ENCODE data around the gene ABCC6.

The ABCC6 gene

DNA sequence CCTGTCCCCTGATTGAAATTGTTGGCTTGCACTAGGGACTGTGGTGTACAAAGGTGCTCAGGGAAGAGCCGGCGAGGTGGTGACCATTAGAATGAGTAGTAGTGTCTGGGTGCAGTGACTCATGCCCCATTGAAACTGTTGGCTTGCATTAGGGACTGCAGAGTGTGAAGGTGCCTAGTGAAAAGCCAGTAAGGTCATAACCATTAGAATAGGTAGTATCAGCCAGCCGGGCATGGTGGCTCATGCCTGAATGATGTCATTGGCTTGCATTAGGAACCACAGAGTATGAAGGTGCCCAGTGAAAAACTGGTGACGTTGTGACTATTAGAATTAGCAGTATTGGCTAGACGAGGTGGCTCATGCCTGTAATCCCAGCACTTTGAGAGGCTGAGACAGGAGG is 78.9 kb downstream of the ABCC6 start:
- no peaks in the 10 kb centered on the region for H3K9me3 ChIP-seq (ENCODE audit: control extremely low read depth in 1 of 5, control insufficient read depth in 4 of 5, insufficient read depth in 2 of 5, low read depth in 1 of 5, low read length in 4 of 5)
- H3K36me3 ChIP-seq (ENCODE audit: control insufficient read depth in 4 of 4, insufficient read depth in 4 of 4, low read length in 3 of 4) = peaks cover 6 to 74% (median 58%) of the 10 kb centered on the region in 4 experiments
- ChIA-PET POLR2A (no interaction called here), CTCF (interaction anchor here (1.4 to 2.3 kb wide), 3 partner anchors 11 to 48 kb away, joined by 3 to 11 read pairs (median 6); no protein-coding TSS in a partner anchor)
- no peak for DNase-seq
- H3K27me3 ChIP-seq (replicated peaks in 2 of 5; ENCODE audit: control insufficient read depth in 4 of 5, insufficient read depth in 5 of 5, low read length in 4 of 5) = no peaks in the 10 kb centered on the region
- 95% methylated on average over 5 of the region's 5 CpGs for WGBS (ENCODE audit: insufficient coverage)
- H3K27ac ChIP-seq (ENCODE audit: insufficient read depth in 1 of 2, low read depth in 1 of 2, low read length in 2 of 2, poor library complexity in 1 of 2, severe bottlenecking in 2 of 2) = no peak overlapping the region
- H3K4me1 ChIP-seq (ENCODE audit: control extremely low read depth in 1 of 4, control insufficient read depth in 4 of 4, insufficient read depth in 4 of 4, low read length in 3 of 4) = peaks cover 0 to 11% (median 9%) of the 10 kb centered on the region in 4 experiments
- H3K4me3 ChIP-seq (ENCODE audit: control insufficient read depth in 1 of 7, extremely low read depth in 1 of 7, insufficient read depth in 4 of 7, low read depth in 2 of 7, low read length in 6 of 7) = no peak overlapping the region

DNA sequence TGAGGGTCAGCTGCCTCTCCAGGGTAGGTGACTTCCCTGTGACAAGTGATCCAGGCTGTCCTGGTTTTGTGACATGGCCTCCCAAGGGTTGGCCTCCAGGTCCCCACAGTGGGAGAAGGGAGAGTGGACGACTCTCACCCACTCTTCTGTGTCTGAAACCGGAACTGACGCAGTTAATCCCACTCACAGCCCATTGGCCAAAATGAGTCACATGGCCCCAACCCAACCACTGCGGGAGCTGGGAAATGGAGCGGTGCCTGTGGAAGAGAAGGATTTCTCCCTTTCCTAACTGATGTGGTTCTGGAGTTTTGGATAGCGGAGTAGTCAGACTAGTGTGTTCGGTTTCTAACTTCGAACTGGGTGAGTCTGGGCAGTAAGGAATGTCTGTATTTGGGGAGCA is 79.4 kb downstream of the ABCC6 start:
- H3K9me3 ChIP-seq (ENCODE audit: control extremely low read depth in 1 of 5, control insufficient read depth in 4 of 5, insufficient read depth in 2 of 5, low read depth in 1 of 5, low read length in 4 of 5) = no peaks in the 10 kb centered on the region
- peaks cover 0 to 11% (median 9%) of the 10 kb centered on the region in 4 experiments for H3K4me1 ChIP-seq (ENCODE audit: control extremely low read depth in 1 of 4, control insufficient read depth in 4 of 4, insufficient read depth in 4 of 4, low read length in 3 of 4)
- H3K27me3 ChIP-seq (replicated peaks in 2 of 5; ENCODE audit: control insufficient read depth in 4 of 5, insufficient read depth in 5 of 5, low read length in 4 of 5) = no peaks in the 10 kb centered on the region
- 90% methylated on average over 2 of the region's 8 CpGs for WGBS (ENCODE audit: insufficient coverage)
- no peak overlapping the region for H3K27ac ChIP-seq (ENCODE audit: insufficient read depth in 1 of 2, low read depth in 1 of 2, low read length in 2 of 2, poor library complexity in 1 of 2, severe bottlenecking in 2 of 2)
- POLR2A ChIA-PET = no interaction called here
- H3K4me3 ChIP-seq (ENCODE audit: control insufficient read depth in 1 of 7, extremely low read depth in 1 of 7, insufficient read depth in 4 of 7, low read depth in 2 of 7, low read length in 6 of 7) = no peak overlapping the region
- CTCF ChIA-PET = interaction anchor here (1.4 to 2.3 kb wide), 3 partner anchors 10 to 48 kb away, joined by 3 to 11 read pairs (median 6); no protein-coding TSS in a partner anchor
- peaks cover 6 to 78% (median 59%) of the 10 kb centered on the region in 4 experiments for H3K36me3 ChIP-seq (ENCODE audit: control insufficient read depth in 4 of 4, insufficient read depth in 4 of 4, low read length in 3 of 4)
- no peak for DNase-seq

DNA sequence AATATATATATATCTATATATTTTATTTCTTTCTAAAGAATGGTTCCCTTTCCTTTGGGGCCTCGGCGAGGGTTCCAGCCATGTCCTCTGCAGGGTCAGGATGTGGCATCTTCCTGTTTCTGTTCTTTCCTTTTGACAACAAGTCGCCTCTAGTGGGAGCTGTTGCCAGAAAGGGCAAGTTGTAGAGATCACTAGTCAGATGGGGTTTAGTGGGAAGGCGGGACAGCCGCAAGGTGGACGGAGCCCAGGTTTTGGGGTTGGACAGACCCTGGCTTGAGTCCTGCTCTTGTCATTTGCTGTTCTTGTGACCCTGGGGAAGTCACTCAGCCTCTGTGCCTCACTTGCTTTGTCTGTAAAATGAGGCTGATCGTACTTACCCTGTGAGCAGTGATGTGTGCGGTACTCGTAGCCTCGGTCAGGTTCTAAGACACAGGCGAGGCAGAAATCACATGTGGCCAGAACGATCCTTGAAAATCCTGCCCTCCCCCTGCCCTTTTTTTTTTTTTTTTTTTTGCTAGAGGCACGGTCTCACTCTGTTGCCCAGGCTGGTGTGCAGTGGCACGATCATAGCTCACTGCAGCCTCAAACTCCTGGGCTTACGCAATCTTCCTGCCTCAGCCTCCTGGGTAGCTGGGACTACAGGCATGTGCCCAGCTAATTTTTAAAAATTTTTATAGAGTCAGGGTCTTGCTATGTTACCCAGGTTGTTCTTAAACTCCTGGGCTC is 80.1 kb downstream of the ABCC6 start:
- ChIA-PET CTCF (interaction anchor here (0.6 to 2.3 kb wide), 6 partner anchors 10 to 384 kb away, joined by 3 to 11 read pairs (median 5); no protein-coding TSS in a partner anchor), POLR2A (interaction anchor here (0.6 kb wide), 1 partner anchor 21 kb away, joined by 3 read pairs; no protein-coding TSS in a partner anchor)
- peaks cover 9 to 86% (median 66%) of the 10 kb centered on the region in 4 experiments for H3K36me3 ChIP-seq (ENCODE audit: control insufficient read depth in 4 of 4, insufficient read depth in 4 of 4, low read length in 3 of 4)
- no peaks in the 10 kb centered on the region for H3K9me3 ChIP-seq (ENCODE audit: control extremely low read depth in 1 of 5, control insufficient read depth in 4 of 5, insufficient read depth in 2 of 5, low read depth in 1 of 5, low read length in 4 of 5)
- no peaks in the 10 kb centered on the region for H3K27me3 ChIP-seq (replicated peaks in 2 of 5; ENCODE audit: control insufficient read depth in 4 of 5, insufficient read depth in 5 of 5, low read length in 4 of 5)
- no peak overlapping the region for H3K27ac ChIP-seq (ENCODE audit: insufficient read depth in 1 of 2, low read depth in 1 of 2, low read length in 2 of 2, poor library complexity in 1 of 2, severe bottlenecking in 2 of 2)
- peaks cover 0 to 11% (median 9%) of the 10 kb centered on the region in 4 experiments for H3K4me1 ChIP-seq (ENCODE audit: control extremely low read depth in 1 of 4, control insufficient read depth in 4 of 4, insufficient read depth in 4 of 4, low read length in 3 of 4)
- no peak overlapping the region for H3K4me3 ChIP-seq (ENCODE audit: control insufficient read depth in 1 of 7, extremely low read depth in 1 of 7, insufficient read depth in 4 of 7, low read depth in 2 of 7, low read length in 6 of 7)
- WGBS (ENCODE audit: insufficient coverage) = 86% methylated on average over 8 of the region's 15 CpGs
- peak; percentile 54 to 76 (median 75) for DNase-seq

DNA sequence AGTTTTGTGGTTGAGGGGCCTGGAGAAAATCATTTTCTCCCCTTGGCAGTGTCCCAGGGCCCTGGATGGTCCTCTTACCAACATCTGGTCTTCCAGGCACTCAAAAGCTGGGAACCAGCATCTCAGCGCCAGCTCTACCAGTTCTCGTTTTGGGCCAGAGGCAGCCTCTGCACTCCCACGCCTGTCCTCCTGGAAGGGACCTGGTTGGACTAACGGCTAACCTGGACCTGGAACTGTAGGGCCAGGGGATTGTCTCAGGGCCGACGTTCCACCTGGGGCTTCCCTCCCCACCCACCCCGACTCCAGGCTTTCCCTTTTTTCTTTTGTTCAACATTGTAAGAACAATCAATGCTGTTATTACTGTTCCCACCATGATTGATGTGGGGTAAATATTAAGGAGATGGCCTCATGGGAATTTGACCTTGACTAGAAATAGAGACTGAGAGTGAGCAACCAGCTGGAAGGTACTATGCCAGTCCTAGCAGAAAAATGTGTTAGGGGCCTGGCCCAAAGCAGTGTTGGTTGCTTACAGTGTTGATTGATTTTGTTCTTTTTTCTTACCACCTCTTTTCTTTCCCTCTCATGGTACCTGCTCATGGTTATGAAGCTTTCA is 81.4 kb downstream of the ABCC6 start:
- WGBS (ENCODE audit: insufficient coverage) = 100% methylated on average over 4 of the region's 7 CpGs
- H3K36me3 ChIP-seq (ENCODE audit: control insufficient read depth in 4 of 4, insufficient read depth in 4 of 4, low read length in 3 of 4) = peaks cover 8 to 89% (median 76%) of the 10 kb centered on the region in 4 experiments

DNA sequence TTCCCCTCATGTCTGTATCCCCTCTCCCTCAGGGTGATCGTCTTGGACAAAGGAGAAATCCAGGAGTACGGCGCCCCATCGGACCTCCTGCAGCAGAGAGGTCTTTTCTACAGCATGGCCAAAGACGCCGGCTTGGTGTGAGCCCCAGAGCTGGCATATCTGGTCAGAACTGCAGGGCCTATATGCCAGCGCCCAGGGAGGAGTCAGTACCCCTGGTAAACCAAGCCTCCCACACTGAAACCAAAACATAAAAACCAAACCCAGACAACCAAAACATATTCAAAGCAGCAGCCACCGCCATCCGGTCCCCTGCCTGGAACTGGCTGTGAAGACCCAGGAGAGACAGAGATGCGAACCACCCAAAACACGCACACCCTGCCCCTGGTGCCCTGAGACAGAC is 82.2 kb downstream of the ABCC6 start:
- CTCF ChIA-PET = interaction anchor here (1.3 kb wide), 1 partner anchor 375 kb away, joined by 4 read pairs; no protein-coding TSS in a partner anchor
- Histone ChIP-seq H3K4me3 (ENCODE audit: control insufficient read depth in 1 of 7, extremely low read depth in 1 of 7, insufficient read depth in 4 of 7, low read depth in 2 of 7, low read length in 6 of 7) (no peak overlapping the region), H3K4me1 (ENCODE audit: control extremely low read depth in 1 of 4, control insufficient read depth in 4 of 4, insufficient read depth in 4 of 4, low read length in 3 of 4) (peaks cover 0 to 11% (median 9%) of the 10 kb centered on the region in 4 experiments), H3K27ac (ENCODE audit: insufficient read depth in 1 of 2, low read depth in 1 of 2, low read length in 2 of 2, poor library complexity in 1 of 2, severe bottlenecking in 2 of 2) (no peak overlapping the region), H3K27me3 (replicated peaks in 2 of 5; ENCODE audit: control insufficient read depth in 4 of 5, insufficient read depth in 5 of 5, low read length in 4 of 5) (no peaks in the 10 kb centered on the region), H3K9me3 (ENCODE audit: control extremely low read depth in 1 of 5, control insufficient read depth in 4 of 5, insufficient read depth in 2 of 5, low read depth in 1 of 5, low read length in 4 of 5) (no peaks in the 10 kb centered on the region), H3K36me3 (ENCODE audit: control insufficient read depth in 4 of 4, insufficient read depth in 4 of 4, low read length in 3 of 4) (peaks cover 10 to 89% (median 77%) of the 10 kb centered on the region in 4 experiments)
- WGBS (ENCODE audit: insufficient coverage) = 93% methylated on average over 5 of the region's 11 CpGs
- POLR2A ChIA-PET = no interaction called here
- DNase-seq = no peak

More for the DNA sequence above, 81.4 kb downstream of the ABCC6 start:
- H3K27ac ChIP-seq (ENCODE audit: insufficient read depth in 1 of 2, low read depth in 1 of 2, low read length in 2 of 2, poor library complexity in 1 of 2, severe bottlenecking in 2 of 2) = peak overlapping the region in 1 of 2 experiments; percentile 47
- no peaks in the 10 kb centered on the region for H3K27me3 ChIP-seq (replicated peaks in 2 of 5; ENCODE audit: control insufficient read depth in 4 of 5, insufficient read depth in 5 of 5, low read length in 4 of 5)
- no peak for DNase-seq
- H3K9me3 ChIP-seq (ENCODE audit: control extremely low read depth in 1 of 5, control insufficient read depth in 4 of 5, insufficient read depth in 2 of 5, low read depth in 1 of 5, low read length in 4 of 5) = no peaks in the 10 kb centered on the region
- POLR2A ChIA-PET = interaction anchor here (0.6 kb wide), 1 partner anchor 650 kb away, joined by 4 read pairs; no protein-coding TSS in a partner anchor
- peaks cover 0 to 11% (median 9%) of the 10 kb centered on the region in 4 experiments for H3K4me1 ChIP-seq (ENCODE audit: control extremely low read depth in 1 of 4, control insufficient read depth in 4 of 4, insufficient read depth in 4 of 4, low read length in 3 of 4)
- CTCF ChIA-PET = interaction anchor here (0.7 to 2.3 kb wide), 6 partner anchors 8 to 376 kb away, joined by 3 to 11 read pairs (median 4); no protein-coding TSS in a partner anchor
- H3K4me3 ChIP-seq (ENCODE audit: control insufficient read depth in 1 of 7, extremely low read depth in 1 of 7, insufficient read depth in 4 of 7, low read depth in 2 of 7, low read length in 6 of 7) = no peak overlapping the region

DNA sequence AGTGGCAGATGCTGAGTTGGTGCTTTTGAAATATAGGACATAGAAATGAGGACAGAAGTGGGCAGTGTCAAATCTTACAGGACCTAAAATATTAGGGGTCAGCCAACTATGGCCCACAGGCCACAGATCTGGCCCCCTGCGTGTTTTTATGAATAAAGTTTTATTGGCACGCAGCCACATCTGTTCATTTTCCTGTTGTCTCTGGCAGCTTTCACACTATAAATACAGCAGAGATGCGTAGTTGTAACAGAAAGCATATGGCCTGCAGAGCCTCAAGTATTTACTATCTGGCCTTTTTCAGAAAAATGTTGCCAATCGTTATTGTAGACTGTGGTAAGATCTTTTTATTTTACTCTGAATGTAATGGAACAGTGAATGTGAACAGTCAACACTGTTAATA is 82.8 kb downstream of the ABCC6 start:
- Histone ChIP-seq H3K27me3 (replicated peaks in 2 of 5; ENCODE audit: control insufficient read depth in 4 of 5, insufficient read depth in 5 of 5, low read length in 4 of 5) (no peaks in the 10 kb centered on the region), H3K27ac (ENCODE audit: insufficient read depth in 1 of 2, low read depth in 1 of 2, low read length in 2 of 2, poor library complexity in 1 of 2, severe bottlenecking in 2 of 2) (no peak overlapping the region), H3K4me1 (ENCODE audit: control extremely low read depth in 1 of 4, control insufficient read depth in 4 of 4, insufficient read depth in 4 of 4, low read length in 3 of 4) (peaks cover 0 to 11% (median 9%) of the 10 kb centered on the region in 4 experiments), H3K9me3 (ENCODE audit: control extremely low read depth in 1 of 5, control insufficient read depth in 4 of 5, insufficient read depth in 2 of 5, low read depth in 1 of 5, low read length in 4 of 5) (no peaks in the 10 kb centered on the region), H3K4me3 (ENCODE audit: control insufficient read depth in 1 of 7, extremely low read depth in 1 of 7, insufficient read depth in 4 of 7, low read depth in 2 of 7, low read length in 6 of 7) (no peak overlapping the region), H3K36me3 (ENCODE audit: control insufficient read depth in 4 of 4, insufficient read depth in 4 of 4, low read length in 3 of 4) (peaks cover 10 to 91% (median 77%) of the 10 kb centered on the region in 4 experiments)
- CTCF ChIA-PET = interaction anchor here (1.3 kb wide), 1 partner anchor 375 kb away, joined by 4 read pairs; no protein-coding TSS in a partner anchor
- WGBS (ENCODE audit: insufficient coverage) = 100% methylated on average over 3 of the region's 4 CpGs
- POLR2A ChIA-PET = no interaction called here
- no peak for DNase-seq

Measured in common myeloid progenitor, CD34-positive (primary cell).